Measurements from ENCODE around the gene FAM124B.
"Not testable (repeated sequence)": the region's sequence is repeated elsewhere in the genome, so short reads cannot be mapped to it uniquely, and the experiment has no call there.

FAM124B gene

GRCh38 chr2:224412141-224413015 is 10.5 kb upstream of the FAM124B start:
- no peak for DNase-seq

- DNase-seq, result no peak
These were observed 9.1 kb upstream of the FAM124B start for GRCh38 chr2:224410946-224411561.

GRCh38 chr2:224408676-224409075 is 6.8 kb upstream of the FAM124B start:
- no peak for DNase-seq

- DNase-seq, result no peak
These were observed 5.4 kb upstream of the FAM124B start for GRCh38 chr2:224407241-224407701.

- peak; percentile 5 for DNase-seq
These were observed 4.0 kb upstream of the FAM124B start for GRCh38 chr2:224405841-224406370.

GRCh38 chr2:224405412-224405811 is 3.5 kb upstream of the FAM124B start:
- peak; percentile 58 for DNase-seq

- DNase-seq, result no peak
These were observed 2.9 kb upstream of the FAM124B start for GRCh38 chr2:224404796-224405195.

- DNase-seq, result no peak
These were observed 1.8 kb upstream of the FAM124B start for GRCh38 chr2:224403657-224404056.

GRCh38 chr2:224400886-224401632 is 848 bp downstream of the FAM124B start:
- DNase-seq, result no peak

- DNase-seq, result no peak
These were observed 1.6 kb downstream of the FAM124B start for GRCh38 chr2:224400174-224400810.

GRCh38 chr2:224398289-224398688 is 3.6 kb downstream of the FAM124B start:
- DNase-seq, result no peak

- DNase-seq, result not testable (repeated sequence)
These were observed 4.8 kb downstream of the FAM124B start for GRCh38 chr2:224397100-224397499.

- DNase-seq, result no peak
These were observed 6.1 kb downstream of the FAM124B start for GRCh38 chr2:224395620-224396390.

- DNase-seq, result no peak
These were observed 8.6 kb downstream of the FAM124B start for GRCh38 chr2:224393157-224393872.

- no peak for DNase-seq
These were observed 9.4 kb downstream of the FAM124B start for GRCh38 chr2:224392545-224392944.

- DNase-seq, result no peak
These were observed 12.6 kb downstream of the FAM124B start for GRCh38 chr2:224389317-224389716.

- DNase-seq, result no peak
These were observed 15.0 kb downstream of the FAM124B start for GRCh38 chr2:224386876-224387275.

- DNase-seq, result no peak
These were observed 18.8 kb downstream of the FAM124B start for GRCh38 chr2:224382973-224383555.

GRCh38 chr2:224382280-224382647 is 19.6 kb downstream of the FAM124B start:
- DNase-seq, result not testable (repeated sequence)

GRCh38 chr2:224381521-224382279 is 20.2 kb downstream of the FAM124B start:
- DNase-seq, result no peak
